SU-DHL-6 (cell line): Measurements from ENCODE around the gene UMODL1.

Source experiments
- H2AFZ ChIP-seq: fragments of 200-600 bp; sonication (generic); 2 replicates; pipeline ENCODE4 v1.6.1; 2014; ENCODE audit warnings: low read depth, mild to moderate bottlenecking, moderate library complexity, mixed read lengths, antibody characterized with exemption, low read length; ENCODE audit not compliant: severe bottlenecking
- H3F3A ChIP-seq: fragments of 200-600 bp; shearing (Covaris generic); 2 replicates; pipeline ENCODE4 v1.6.0; 2016; ENCODE audit warnings: antibody characterized with exemption, mild to moderate bottlenecking; ENCODE audit not compliant: insufficient read depth
- H3K27ac ChIP-seq: fragments of 200-600 bp; sonication (generic); 2 replicates; pipeline ENCODE4 v1.5.1; 2016; ENCODE audit warnings: low read depth, mild to moderate bottlenecking, low read length, moderate library complexity, mixed read lengths
- H3K27me3 ChIP-seq: fragments of 200-600 bp; sonication (generic), shearing (Covaris generic); 2 replicates; pipeline ENCODE4 v1.6.0; 2014; ENCODE audit warnings: mild to moderate bottlenecking, low read length
- H3K36me3 ChIP-seq: fragments of 200-600 bp; sonication (generic); 2 replicates; pipeline ENCODE4 v1.6.1; 2014; ENCODE audit warnings: mild to moderate bottlenecking, low read length, mixed read lengths
- H3K4me2 ChIP-seq: fragments of 300-600, 200-600 bp; shearing (Covaris generic), sonication (generic); 2 replicates; pipeline ENCODE4 v1.6.0; 2014; ENCODE audit warnings: low read length, low read depth, mild to moderate bottlenecking; ENCODE audit not compliant: poor library complexity, severe bottlenecking
- H3K4me3 ChIP-seq: fragments of 200-600 bp; sonication (generic); 2 replicates; pipeline ENCODE4 v1.5.1; 2014; ENCODE audit warnings: antibody characterized with exemption, low read length, mild to moderate bottlenecking, mixed read lengths; ENCODE audit not compliant: insufficient read depth, poor library complexity, severe bottlenecking
- H3K79me2 ChIP-seq: fragments of 200-600 bp; sonication (generic); 2 replicates; pipeline ENCODE4 v1.6.1; 2014; ENCODE audit warnings: mild to moderate bottlenecking, low read length, moderate library complexity; ENCODE audit not compliant: insufficient read depth
- H3K9ac ChIP-seq: fragments of 200-600 bp; sonication (generic); 2 replicates; pipeline ENCODE4 v1.7.0; 2014; ENCODE audit warnings: mild to moderate bottlenecking, low read length
- H3K9me2 ChIP-seq: fragments of 200-600 bp; sonication (generic); replicated peaks from 2 replicates; pipeline ENCODE4 v1.6.1; 2014; ENCODE audit warnings: low read length; ENCODE audit not compliant: insufficient read depth
- H3K9me3 ChIP-seq: fragments of 200-600 bp; sonication (generic); 2 replicates; pipeline ENCODE4 v1.6.1; 2014; ENCODE audit warnings: low read length, mixed read lengths; ENCODE audit not compliant: insufficient read depth
- H4K20me1 ChIP-seq: fragments of 200-600 bp; sonication (generic); 2 replicates; pipeline ENCODE4 v1.6.1; 2014; ENCODE audit warnings: low read depth, mild to moderate bottlenecking, antibody characterized with exemption, low read length, moderate library complexity, mixed read lengths
- CTCF ChIP-seq: fragments of 200-600 bp; sonication (generic); IDR thresholded peaks from one replicate; pipeline ENCODE4 v1.5.1; 2017; ENCODE audit warnings: antibody characterized with exemption, mild to moderate bottlenecking, low read length, moderate library complexity; ENCODE audit not compliant: insufficient read depth, poor library complexity, severe bottlenecking
- EZH2phosphoT487 ChIP-seq: fragments of 200-600 bp; sonication (generic), shearing (Covaris generic); conservative IDR thresholded peaks from 2 replicates; pipeline ENCODE4 v1.6.1; 2018; ENCODE audit warnings: mild to moderate bottlenecking, antibody characterized with exemption, low read length, moderate library complexity, mixed read lengths

Gene UMODL1

GRCh38 chr21:42086969-42087368, 15.9 kb downstream of the UMODL1 start:
- TF ChIP-seq EZH2phosphoT487 (no peak), CTCF (no peak)
- Histone ChIP-seq H3K79me2 (no peaks in the 10 kb centered on the region), H4K20me1 (no peaks in the 10 kb centered on the region), H2AFZ (no peak overlapping the region), H3K9me2 (no peaks in the 10 kb centered on the region), H3K4me3 (no peak overlapping the region), H3K4me2 (no peak overlapping the region), H3F3A (no peaks in the 10 kb centered on the region), H3K36me3 (no peaks in the 10 kb centered on the region), H3K27ac (no peak overlapping the region), H3K27me3 (no peaks in the 10 kb centered on the region), H3K9ac (no peak overlapping the region), H3K9me3 (no peaks in the 10 kb centered on the region)

GRCh38 chr21:42088148-42088547, 17.0 kb downstream of the UMODL1 start:
- Histone ChIP-seq H2AFZ (no peak overlapping the region), H3K9ac (no peak overlapping the region), H3K27ac (no peak overlapping the region), H4K20me1 (no peaks in the 10 kb centered on the region), H3K9me3 (no peaks in the 10 kb centered on the region), H3K36me3 (no peaks in the 10 kb centered on the region), H3K4me2 (no peak overlapping the region), H3F3A (no peaks in the 10 kb centered on the region), H3K27me3 (no peaks in the 10 kb centered on the region), H3K79me2 (no peaks in the 10 kb centered on the region), H3K4me3 (no peak overlapping the region), H3K9me2 (no peaks in the 10 kb centered on the region)
- TF ChIP-seq EZH2phosphoT487 (no peak), CTCF (no peak)

GRCh38 chr21:42088658-42089057, 17.5 kb downstream of the UMODL1 start:
- no peak for TF ChIP-seq EZH2phosphoT487
- no peak for TF ChIP-seq CTCF
- Histone ChIP-seq H3K79me2 (no peaks in the 10 kb centered on the region), H3K9me3 (no peaks in the 10 kb centered on the region), H3K4me3 (no peak overlapping the region), H2AFZ (no peak overlapping the region), H3F3A (no peaks in the 10 kb centered on the region), H3K4me2 (no peak overlapping the region), H3K36me3 (no peaks in the 10 kb centered on the region), H3K9me2 (no peaks in the 10 kb centered on the region), H3K27ac (no peak overlapping the region), H3K27me3 (no peaks in the 10 kb centered on the region), H3K9ac (no peak overlapping the region), H4K20me1 (no peaks in the 10 kb centered on the region)
